C4-2B (cell line): Measurements from ENCODE around the gene ARHGEF18.

ENCODE experiments used
- ZFX ChIP-seq: fragments of 450-650 bp; IDR thresholded peaks from 2 replicates; pipeline ENCODE4 v1.6.1; 2017
- TF ChIP-seq, protein P1 (sequence below): fragments of 450-650 bp; conservative IDR thresholded peaks from 2 replicates; pipeline ENCODE4 v1.5.1; 2017; ENCODE audit warnings: mild to moderate bottlenecking

DNA sequence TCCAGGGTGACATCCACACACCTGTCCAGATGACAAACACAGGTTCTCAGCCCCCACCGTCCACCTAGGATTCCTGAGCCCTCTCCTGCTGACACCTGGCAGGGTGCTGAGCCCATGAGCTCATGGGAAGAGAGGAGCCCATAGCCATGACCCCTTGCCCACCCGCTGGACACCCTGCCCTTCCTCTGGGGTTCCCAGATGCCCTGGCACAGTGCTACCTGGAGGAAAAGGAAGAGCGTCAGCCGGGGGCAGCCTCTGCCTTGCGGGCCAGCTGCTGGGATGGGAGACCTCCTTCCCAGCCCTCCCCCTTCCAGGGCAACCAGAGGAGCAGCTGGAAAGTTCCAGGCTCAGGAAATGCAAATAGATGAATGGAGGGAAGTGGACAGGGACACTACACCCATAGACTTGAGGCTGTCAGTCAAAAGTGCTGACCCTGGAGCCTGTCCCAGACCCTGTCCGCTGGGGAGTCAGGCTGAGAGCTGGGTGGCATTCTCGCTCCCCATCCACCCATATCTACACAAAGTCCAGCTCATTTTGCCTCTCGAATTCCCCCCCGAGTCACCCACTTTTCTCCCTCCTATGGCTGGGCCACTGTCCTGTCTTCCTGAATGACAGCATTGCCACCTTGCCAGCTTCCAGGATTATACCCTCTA, 12.3 kb upstream of the ARHGEF18 start:
- TF ChIP-seq, protein P1, sequence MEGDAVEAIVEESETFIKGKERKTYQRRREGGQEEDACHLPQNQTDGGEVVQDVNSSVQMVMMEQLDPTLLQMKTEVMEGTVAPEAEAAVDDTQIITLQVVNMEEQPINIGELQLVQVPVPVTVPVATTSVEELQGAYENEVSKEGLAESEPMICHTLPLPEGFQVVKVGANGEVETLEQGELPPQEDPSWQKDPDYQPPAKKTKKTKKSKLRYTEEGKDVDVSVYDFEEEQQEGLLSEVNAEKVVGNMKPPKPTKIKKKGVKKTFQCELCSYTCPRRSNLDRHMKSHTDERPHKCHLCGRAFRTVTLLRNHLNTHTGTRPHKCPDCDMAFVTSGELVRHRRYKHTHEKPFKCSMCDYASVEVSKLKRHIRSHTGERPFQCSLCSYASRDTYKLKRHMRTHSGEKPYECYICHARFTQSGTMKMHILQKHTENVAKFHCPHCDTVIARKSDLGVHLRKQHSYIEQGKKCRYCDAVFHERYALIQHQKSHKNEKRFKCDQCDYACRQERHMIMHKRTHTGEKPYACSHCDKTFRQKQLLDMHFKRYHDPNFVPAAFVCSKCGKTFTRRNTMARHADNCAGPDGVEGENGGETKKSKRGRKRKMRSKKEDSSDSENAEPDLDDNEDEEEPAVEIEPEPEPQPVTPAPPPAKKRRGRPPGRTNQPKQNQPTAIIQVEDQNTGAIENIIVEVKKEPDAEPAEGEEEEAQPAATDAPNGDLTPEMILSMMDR, result no peak
- no peak for TF ChIP-seq ZFX
